Measurements from ENCODE around the gene NPHP4.

Gene NPHP4

GRCh38 chr1:5814046-5814619, 178.1 kb downstream of the NPHP4 start:
- no peak for DNase-seq (ENCODE audit: low read depth in 2 of 2, low spot score in 1 of 2)

- DNase-seq (ENCODE audit: low read depth in 2 of 2, low spot score in 1 of 2): no peak
Measured at GRCh38 chr1:5813480-5813879, 178.7 kb downstream of the NPHP4 start.

Measured in stimulated activated CD8-positive, alpha-beta memory T cell treated with anti-CD3 and anti-CD28 coated beads, Interleukin-4, amount 100 ng/mL, for 1 hour (primary cell).